KMS-11 (cell line): Measurements from ENCODE around the gene RPS2.
"Not testable (repeated sequence)": the region's sequence is repeated elsewhere in the genome, so short reads cannot be mapped to it uniquely, and the experiment has no call there.

Experiments used
- H2AFZ ChIP-seq: fragments of 200-600 bp; sonication (generic); 2 replicates; pipeline ENCODE4 v1.6.1; 2016; ENCODE audit warnings: antibody characterized with exemption, mixed run types, low read depth
- H3K27ac ChIP-seq: fragments of 200-600 bp; sonication (generic); 2 replicates; pipeline ENCODE4 v1.6.1; 2016; ENCODE audit warnings: mild to moderate bottlenecking, mixed run types
- H3K27me3 ChIP-seq: fragments of 200-600 bp; sonication (generic); 2 replicates; pipeline ENCODE4 v1.6.1; 2017; ENCODE audit warnings: mild to moderate bottlenecking, low read depth, mixed run types, moderate library complexity; ENCODE audit not compliant: insufficient read depth
- H3K36me3 ChIP-seq: fragments of 200-600 bp; sonication (generic); 2 replicates; pipeline ENCODE4 v1.6.1; 2017; ENCODE audit warnings: mild to moderate bottlenecking, mixed run types; ENCODE audit not compliant: insufficient read depth
- H3K4me1 ChIP-seq: fragments of 200-600 bp; sonication (generic); 2 replicates; pipeline ENCODE4 v1.6.1; 2016; ENCODE audit warnings: mild to moderate bottlenecking, low read depth, mixed run types; ENCODE audit not compliant: poor library complexity, severe bottlenecking
- H3K4me2 ChIP-seq: fragments of 200-600 bp; sonication (generic); 2 replicates; pipeline ENCODE4 v1.7.0; 2016; ENCODE audit warnings: mild to moderate bottlenecking, mixed run types
- H3K4me3 ChIP-seq: fragments of 200-600 bp; sonication (generic); IDR thresholded peaks from 2 replicates; pipeline ENCODE4 v1.6.1; 2017; ENCODE audit warnings: low read depth, low read length, mixed read lengths; ENCODE audit not compliant: insufficient read depth
- H3K79me2 ChIP-seq: fragments of 200-600 bp; sonication (generic); 2 replicates; pipeline ENCODE4 v1.6.1; 2016; ENCODE audit warnings: low read depth, mixed run types; ENCODE audit not compliant: insufficient read depth
- H3K9ac ChIP-seq: fragments of 200-600 bp; sonication (generic); 2 replicates; pipeline ENCODE4 v1.6.1; 2016; ENCODE audit warnings: mild to moderate bottlenecking, mixed run types
- H4K20me1 ChIP-seq: fragments of 200-600 bp; sonication (generic); 2 replicates; pipeline ENCODE4 v1.6.1; 2016; ENCODE audit warnings: mild to moderate bottlenecking, mixed run types; ENCODE audit not compliant: insufficient read depth
- TF ChIP-seq, protein P1 (sequence below): fragments of 200-600 bp; sonication (generic); conservative IDR thresholded peaks from 2 replicates; pipeline ENCODE4 v1.6.1; 2017; ENCODE audit warnings: low read depth, mild to moderate bottlenecking, antibody characterized with exemption, low read length, moderate library complexity, mixed read lengths

RPS2 gene

DNA sequence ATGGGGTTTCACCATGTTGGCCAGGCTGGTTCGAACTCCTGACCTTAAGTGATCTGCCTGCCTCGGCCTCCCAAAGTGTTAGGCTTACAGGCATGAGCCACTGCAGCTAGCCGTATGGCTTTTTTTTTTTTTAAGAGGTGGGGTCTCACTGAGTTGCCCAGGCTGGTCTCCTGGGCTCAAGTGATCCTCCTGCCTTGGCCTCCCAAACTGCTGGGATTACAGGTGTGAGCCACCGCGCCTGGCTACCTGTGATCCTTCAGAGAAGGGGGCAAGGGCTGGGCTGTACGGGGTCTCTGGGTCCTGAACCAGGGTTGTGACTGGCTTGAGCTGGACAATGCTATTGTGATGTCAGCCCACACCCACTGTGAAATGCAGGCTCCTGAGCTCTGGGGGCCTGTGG lies 1.8 kb upstream of the RPS2 start, which contains the start of gene RNF151:
TSS of gene RNF151 (plus strand) at position 397 of the 400 bp plus-strand sequence. CDS start 26 bp downstream, outside the sequence.
- no peak within 1 kb of the TSS for H2AFZ ChIP-seq
- no peak within 1 kb of the TSS for H3K4me3 ChIP-seq
- peaks cover 4% of the 10 kb centered on the region for H3K4me1 ChIP-seq
- peak within 1 kb of the TSS; percentile 77; the same call in 1 of the 2 replicates for H3K9ac ChIP-seq
- TF ChIP-seq, protein P1, sequence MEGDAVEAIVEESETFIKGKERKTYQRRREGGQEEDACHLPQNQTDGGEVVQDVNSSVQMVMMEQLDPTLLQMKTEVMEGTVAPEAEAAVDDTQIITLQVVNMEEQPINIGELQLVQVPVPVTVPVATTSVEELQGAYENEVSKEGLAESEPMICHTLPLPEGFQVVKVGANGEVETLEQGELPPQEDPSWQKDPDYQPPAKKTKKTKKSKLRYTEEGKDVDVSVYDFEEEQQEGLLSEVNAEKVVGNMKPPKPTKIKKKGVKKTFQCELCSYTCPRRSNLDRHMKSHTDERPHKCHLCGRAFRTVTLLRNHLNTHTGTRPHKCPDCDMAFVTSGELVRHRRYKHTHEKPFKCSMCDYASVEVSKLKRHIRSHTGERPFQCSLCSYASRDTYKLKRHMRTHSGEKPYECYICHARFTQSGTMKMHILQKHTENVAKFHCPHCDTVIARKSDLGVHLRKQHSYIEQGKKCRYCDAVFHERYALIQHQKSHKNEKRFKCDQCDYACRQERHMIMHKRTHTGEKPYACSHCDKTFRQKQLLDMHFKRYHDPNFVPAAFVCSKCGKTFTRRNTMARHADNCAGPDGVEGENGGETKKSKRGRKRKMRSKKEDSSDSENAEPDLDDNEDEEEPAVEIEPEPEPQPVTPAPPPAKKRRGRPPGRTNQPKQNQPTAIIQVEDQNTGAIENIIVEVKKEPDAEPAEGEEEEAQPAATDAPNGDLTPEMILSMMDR = no peak
- no peaks in the 10 kb centered on the region for H4K20me1 ChIP-seq
- peaks cover 9% of the 10 kb centered on the region; the same call in 1 of the 2 replicates for H3K79me2 ChIP-seq
- no peaks in the 10 kb centered on the region for H3K27me3 ChIP-seq
- H3K4me2 ChIP-seq = peak within 1 kb of the TSS; percentile 64; the same call in 1 of the 2 replicates
- H3K27ac ChIP-seq = no peak within 1 kb of the TSS; the same call in 1 of the 2 replicates
- no peaks in the 10 kb centered on the region; the same call in 1 of the 2 replicates for H3K36me3 ChIP-seq

DNA sequence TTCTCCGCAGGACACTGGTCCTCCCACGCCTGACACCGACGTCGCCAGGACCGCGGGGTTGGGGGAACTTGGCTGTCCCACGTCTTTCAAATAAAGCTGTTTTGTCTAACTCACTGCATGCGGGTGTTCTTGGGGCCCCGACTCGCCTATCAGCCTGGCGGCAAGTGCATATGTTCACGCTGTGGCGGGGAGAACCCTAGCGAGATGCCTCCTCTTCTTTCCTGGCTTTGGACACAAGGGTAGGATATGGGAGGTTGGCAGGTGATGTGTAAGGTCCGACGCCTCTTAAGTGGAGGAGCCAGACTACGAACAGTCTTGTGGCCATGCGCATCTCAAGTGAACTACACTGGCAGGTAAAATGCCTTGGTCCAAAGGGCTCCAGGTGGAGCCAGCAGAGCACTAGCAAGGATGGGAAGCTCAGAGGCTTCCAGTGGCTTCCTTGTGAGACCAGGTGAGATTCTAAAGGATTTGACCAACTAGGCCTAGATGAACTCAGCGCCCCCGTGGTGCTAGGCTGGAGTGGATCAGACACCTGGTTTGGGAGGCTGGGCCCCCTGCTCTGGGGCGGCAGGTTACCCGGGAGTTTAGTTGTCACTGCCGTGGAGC lies 873 bp upstream of the RPS2 start:
- Histone ChIP-seq H3K9ac (peak overlapping the region; percentile 77), H3K27me3 (no peaks in the 10 kb centered on the region), H3K4me1 (peaks cover 7% of the 10 kb centered on the region), H3K4me3 (no peak overlapping the region), H3K4me2 (peak overlapping the region; percentile 64; the same call in 1 of the 2 replicates), H3K36me3 (no peaks in the 10 kb centered on the region; the same call in 1 of the 2 replicates), H4K20me1 (no peaks in the 10 kb centered on the region), H2AFZ (peak overlapping the region; percentile 72; the same call in 1 of the 2 replicates), H3K79me2 (peaks cover 11% of the 10 kb centered on the region; the same call in 1 of the 2 replicates), H3K27ac (peak overlapping the region; percentile 88)
- TF ChIP-seq, protein P1 = no peak

DNA sequence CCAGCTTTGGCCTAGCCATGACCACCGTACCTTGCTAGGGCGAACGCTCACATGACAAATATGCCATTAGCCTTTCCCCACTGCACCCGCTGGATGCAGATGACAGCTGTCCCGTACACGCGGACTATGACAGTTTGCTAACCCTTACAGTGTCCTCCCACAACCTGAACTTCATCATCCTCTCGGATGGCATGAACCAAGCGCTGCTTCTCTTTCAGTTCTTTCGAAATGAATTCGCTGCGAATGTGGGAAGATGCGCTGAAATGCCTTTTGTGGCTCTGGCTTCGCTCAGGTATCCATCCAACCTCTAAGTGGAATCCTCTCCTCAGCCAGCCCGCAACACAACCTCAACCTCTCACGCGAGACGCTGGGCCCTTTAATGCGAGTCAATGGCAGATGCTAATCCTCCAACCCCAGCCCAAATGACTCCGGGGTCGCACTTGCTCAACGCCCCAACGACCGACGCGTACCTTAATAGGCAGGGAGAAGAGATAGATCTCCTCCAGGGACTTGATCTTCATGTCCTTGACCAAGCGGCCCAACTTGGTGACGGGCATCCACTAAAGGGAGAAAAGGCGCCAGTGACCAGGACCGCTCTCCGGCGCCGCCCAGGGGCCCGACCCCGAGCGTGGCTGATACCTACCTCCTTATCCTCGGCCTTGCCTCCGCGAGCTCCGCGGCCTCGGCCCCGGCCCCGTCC lies 670 bp downstream of the RPS2 start:
- Histone ChIP-seq H3K4me1 (peaks cover 14% of the 10 kb centered on the region), H3K27me3 (no peaks in the 10 kb centered on the region), H3K79me2 (peaks cover 22% of the 10 kb centered on the region), H3K9ac (peak overlapping the region; percentile 77; the same call in 1 of the 2 replicates), H3K4me3 (no peak overlapping the region), H2AFZ (no peak overlapping the region), H3K36me3 (no peaks in the 10 kb centered on the region; the same call in 1 of the 2 replicates), H4K20me1 (no peaks in the 10 kb centered on the region), H3K27ac (peak overlapping the region; percentile 88), H3K4me2 (peak overlapping the region; percentile 64)
- TF ChIP-seq, protein P1 = no peak

DNA sequence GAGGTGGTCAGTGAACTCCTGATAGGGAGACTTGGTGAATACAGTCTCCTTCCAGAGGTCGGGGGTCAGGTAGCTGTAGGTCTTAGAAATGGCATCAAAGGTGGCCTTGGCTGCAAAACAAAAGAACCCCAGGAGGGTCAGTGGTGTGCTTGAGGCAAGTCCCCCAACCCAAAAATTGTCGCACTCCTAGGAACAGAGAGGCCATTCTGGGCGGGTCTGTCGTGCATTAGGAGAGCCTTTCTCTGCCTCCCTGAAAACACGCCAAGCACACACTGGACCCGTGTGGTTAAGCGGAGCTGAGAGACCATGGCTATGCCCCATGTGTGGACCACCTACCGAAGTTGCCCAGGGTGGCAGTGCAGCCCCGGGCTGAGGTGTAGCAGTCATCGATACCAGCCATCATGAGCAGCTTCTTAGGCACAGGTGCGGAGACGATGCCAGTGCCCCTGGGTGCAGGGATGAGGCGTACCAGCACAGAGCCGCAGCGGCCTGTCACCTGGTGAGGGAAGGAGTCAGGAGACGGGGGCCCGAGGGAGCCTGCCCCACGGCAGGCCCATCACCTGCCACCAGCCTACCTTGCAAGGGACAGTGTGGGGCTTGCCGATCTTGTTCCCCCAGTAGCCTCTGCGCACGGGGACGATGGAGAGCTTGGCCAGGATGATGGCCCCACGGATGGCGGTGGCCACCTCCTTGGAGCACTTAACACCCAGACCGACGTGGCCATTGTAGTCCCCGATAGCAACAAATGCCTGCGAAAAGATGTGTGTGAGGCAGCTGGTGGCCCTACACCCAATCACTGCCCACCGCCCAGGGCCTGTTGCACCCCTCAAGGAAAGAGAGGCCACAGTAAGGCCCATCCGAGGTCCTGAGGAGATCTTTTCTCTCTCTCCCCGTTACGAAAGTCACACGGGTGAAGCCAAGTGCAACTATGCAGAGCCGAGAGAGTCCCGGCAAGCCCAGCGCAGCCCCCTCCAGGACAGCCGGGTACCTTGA lies 2.2 kb downstream of the RPS2 start:
- H3K79me2 ChIP-seq = peaks cover 22% of the 10 kb centered on the region
- not testable (repeated sequence) for H3K4me3 ChIP-seq, H2AFZ ChIP-seq, H3K27ac ChIP-seq, H3K4me2 ChIP-seq, H3K27me3 ChIP-seq, H4K20me1 ChIP-seq, H3K9ac ChIP-seq, H3K36me3 ChIP-seq
- peaks cover 19% of the 10 kb centered on the region for H3K4me1 ChIP-seq
